MCF 10A (cell line): Measurements from ENCODE around the gene EDAR. TPM values are rescaled to one million over a fixed set of nuclear protein-coding genes. Genes with fewer than 3 reads are reported as not detected.

Experiments used
- BruUV-seq: library from RNA; stranded (reverse); fragments of 400-500 nt; replicated peaks from 2 replicates; lab custom pipeline; 2021; lab: Mats Ljungman, UMichigan
- CTCF ChIA-PET: fragments of 300-600 bp; sonication (Branson Sonifier 250); formaldehyde crosslinking; extraction: SDS; loops from one replicate; lab custom pipeline; 2021; ENCODE audit warnings: antibody characterized with exemption, inconsistent platforms; lab: Yijun Ruan, JAX
- POLR2A ChIA-PET: fragments of 300-600, 350-650 bp; sonication (Branson Sonifier 250); formaldehyde crosslinking; extraction: SDS; loops from one replicate; lab custom pipeline; 2020; ENCODE audit warnings: antibody characterized with exemption, inconsistent platforms; lab: Yijun Ruan, JAX
- DNase-seq: peaks from one replicate; pipeline ENCODE4 v3.0.0-alpha.2; 2018; ENCODE audit not compliant: unreplicated experiment
- H3K27ac Mint-ChIP-seq: one replicate; pipeline ENCODE4 v1.8.0; 2022; ENCODE audit warnings: mild to moderate bottlenecking, low read depth, mixed read lengths; ENCODE audit not compliant: unreplicated experiment
- H3K27me3 Mint-ChIP-seq: one replicate; pipeline ENCODE4 v1.8.0; 2022; ENCODE audit warnings: mixed read lengths; ENCODE audit not compliant: insufficient read depth, unreplicated experiment
- H3K36me3 Mint-ChIP-seq: one replicate; pipeline ENCODE4 v1.8.0; 2022; ENCODE audit warnings: mild to moderate bottlenecking, moderate library complexity, mixed read lengths; ENCODE audit not compliant: insufficient read depth, unreplicated experiment
- H3K4me1 Mint-ChIP-seq: one replicate; pipeline ENCODE4 v1.8.0; 2022; ENCODE audit warnings: mixed read lengths; ENCODE audit not compliant: insufficient read depth, unreplicated experiment
- H3K4me3 Mint-ChIP-seq: one replicate; pipeline ENCODE4 v1.8.0; 2022; ENCODE audit warnings: mild to moderate bottlenecking, moderate library complexity, mixed read lengths; ENCODE audit not compliant: unreplicated experiment
- H3K9me3 Mint-ChIP-seq: one replicate; pipeline ENCODE4 v1.8.0; 2022; ENCODE audit warnings: mixed read lengths; ENCODE audit not compliant: unreplicated experiment
- CTCF ChIP-seq: fragments of 200-600 bp; IDR thresholded peaks from one replicate; pipeline ENCODE4 v1.8.0; 2022; ENCODE audit warnings: antibody characterized with exemption, mild to moderate bottlenecking; ENCODE audit not compliant: unreplicated experiment
- intact Hi-C: fragments of 100-400 bp; cut with micrococcal nuclease; formaldehyde crosslinking; loops from 2 replicates; pipeline ENCODE4 v1.14.1; 2022
- total RNA-seq: library from RNA; stranded (reverse); gene quantifications from 2 replicates; pipeline ENCODE4 v1.2.3, GENCODE V29; 2022

EDAR gene
- total RNA-seq, 1 experiment from 2014 or later: 0.14 TPM

GRCh38 chr2:108893277-108893676 lies 95.7 kb downstream of the EDAR start:
- Mint-ChIP-seq H3K9me3 (peaks cover 24% of the 10 kb centered on the region), H3K4me1 (no peaks in the 10 kb centered on the region), H3K4me3 (no peak overlapping the region), H3K27ac (no peak overlapping the region), H3K36me3 (no peaks in the 10 kb centered on the region), H3K27me3 (no peaks in the 10 kb centered on the region)
- CTCF ChIA-PET: no interaction called here
- POLR2A ChIA-PET: no interaction called here
- DNase-seq: no peak
- TF ChIP-seq CTCF: no peak
- no TSS peak for BruUV-seq
- intact Hi-C loops: no loop called here

GRCh38 chr2:108889907-108890306 lies 99.1 kb downstream of the EDAR start:
- CTCF ChIA-PET: no interaction called here
- intact Hi-C loops: no loop called here
- POLR2A ChIA-PET: no interaction called here
- H3K4me3 Mint-ChIP-seq: no peak overlapping the region
- H3K4me1 Mint-ChIP-seq: no peaks in the 10 kb centered on the region
- no peaks in the 10 kb centered on the region for H3K36me3 Mint-ChIP-seq
- DNase-seq: no peak
- H3K9me3 Mint-ChIP-seq: peaks cover 38% of the 10 kb centered on the region
- no peaks in the 10 kb centered on the region for H3K27me3 Mint-ChIP-seq
- no TSS peak for BruUV-seq
- H3K27ac Mint-ChIP-seq: no peak overlapping the region
- no peak for TF ChIP-seq CTCF

GRCh38 chr2:108884619-108885018 lies 104.4 kb downstream of the EDAR start:
- H3K27ac Mint-ChIP-seq: no peak overlapping the region
- no peak for TF ChIP-seq CTCF
- no TSS peak for BruUV-seq
- no peaks in the 10 kb centered on the region for H3K36me3 Mint-ChIP-seq
- no peak overlapping the region for H3K4me3 Mint-ChIP-seq
- no peaks in the 10 kb centered on the region for H3K4me1 Mint-ChIP-seq
- peaks cover 26% of the 10 kb centered on the region for H3K9me3 Mint-ChIP-seq
- DNase-seq: peak; percentile 3
- intact Hi-C loops: no loop called here
- no peaks in the 10 kb centered on the region for H3K27me3 Mint-ChIP-seq
- ChIA-PET CTCF (interaction anchor here (1.2 kb wide), 1 partner anchor 626 kb away, joined by 5 read pairs; no protein-coding TSS in a partner anchor), POLR2A (interaction anchor here (1.2 kb wide), 1 partner anchor 10 kb away, joined by 4 read pairs; no protein-coding TSS in a partner anchor)

GRCh38 chr2:108878276-108878675 lies 110.7 kb downstream of the EDAR start:
- Mint-ChIP-seq H3K4me1 (no peaks in the 10 kb centered on the region), H3K36me3 (no peaks in the 10 kb centered on the region), H3K27ac (no peak overlapping the region), H3K27me3 (no peaks in the 10 kb centered on the region), H3K9me3 (no peaks in the 10 kb centered on the region), H3K4me3 (no peak overlapping the region)
- TF ChIP-seq CTCF: no peak
- intact Hi-C loops: no loop called here
- DNase-seq: no peak
- ChIA-PET POLR2A (no interaction called here), CTCF (no interaction called here)
- no TSS peak for BruUV-seq
